ENCODE measurements around the gene ZNF540.

DNA sequence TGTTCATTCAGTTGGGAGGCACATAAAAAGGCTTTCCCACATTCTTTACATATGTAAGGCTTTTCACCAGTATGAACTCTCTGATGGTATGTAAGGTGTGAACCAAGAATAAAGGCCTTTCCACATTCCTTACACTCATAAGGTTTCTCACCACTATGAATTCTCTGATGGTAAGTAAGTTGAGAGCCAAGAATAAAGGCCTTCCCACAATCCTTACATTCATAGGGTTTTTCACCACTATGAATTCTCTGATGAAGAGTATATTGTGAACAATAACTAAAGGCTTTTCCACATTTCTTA lies 29.4 kb upstream of the ZNF540 start:
- TF ChIP-seq, protein P1, sequence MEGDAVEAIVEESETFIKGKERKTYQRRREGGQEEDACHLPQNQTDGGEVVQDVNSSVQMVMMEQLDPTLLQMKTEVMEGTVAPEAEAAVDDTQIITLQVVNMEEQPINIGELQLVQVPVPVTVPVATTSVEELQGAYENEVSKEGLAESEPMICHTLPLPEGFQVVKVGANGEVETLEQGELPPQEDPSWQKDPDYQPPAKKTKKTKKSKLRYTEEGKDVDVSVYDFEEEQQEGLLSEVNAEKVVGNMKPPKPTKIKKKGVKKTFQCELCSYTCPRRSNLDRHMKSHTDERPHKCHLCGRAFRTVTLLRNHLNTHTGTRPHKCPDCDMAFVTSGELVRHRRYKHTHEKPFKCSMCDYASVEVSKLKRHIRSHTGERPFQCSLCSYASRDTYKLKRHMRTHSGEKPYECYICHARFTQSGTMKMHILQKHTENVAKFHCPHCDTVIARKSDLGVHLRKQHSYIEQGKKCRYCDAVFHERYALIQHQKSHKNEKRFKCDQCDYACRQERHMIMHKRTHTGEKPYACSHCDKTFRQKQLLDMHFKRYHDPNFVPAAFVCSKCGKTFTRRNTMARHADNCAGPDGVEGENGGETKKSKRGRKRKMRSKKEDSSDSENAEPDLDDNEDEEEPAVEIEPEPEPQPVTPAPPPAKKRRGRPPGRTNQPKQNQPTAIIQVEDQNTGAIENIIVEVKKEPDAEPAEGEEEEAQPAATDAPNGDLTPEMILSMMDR (IDR thresholded peaks at IDR 0.05 in 2 of 3, conservative IDR thresholded peaks at IDR 0.05 in 1 of 3; ENCODE audit: borderline replicate concordance in 1 of 3, insufficient read depth in 1 of 3, low read depth in 2 of 3, low read length in 2 of 3), result no peak
- TF ChIP-seq POLR2AphosphoS5 (IDR thresholded peaks at IDR 0.05; ENCODE audit: low read depth, low read length), result no peak
- TF ChIP-seq ZNF274 (IDR thresholded peaks at IDR 0.05; ENCODE audit: low read depth, low read length), result no peak; the same call in 1 of the 2 replicates
- TF ChIP-seq POLR2A (IDR thresholded peaks at IDR 0.05; ENCODE audit: borderline replicate concordance, extremely low read depth, insufficient read depth, insufficient read length), result no peak
- no peak for TF ChIP-seq SP1 (IDR thresholded peaks at IDR 0.05; ENCODE audit: low read depth)
- no peak for TF ChIP-seq CEBPB (IDR thresholded peaks at IDR 0.05; ENCODE audit: low read depth)
- no peak for TF ChIP-seq SIN3A (IDR thresholded peaks at IDR 0.05; ENCODE audit: low read depth)
- no peak for TF ChIP-seq ZFX (IDR thresholded peaks at IDR 0.05)
- TF ChIP-seq SRF (IDR thresholded peaks at IDR 0.05; ENCODE audit: low read depth), result no peak
